NCI-H748 (cell line): ENCODE data around the gene NT5M.
"Not testable (repeated sequence)": the region's sequence is repeated elsewhere in the genome, so short reads cannot be mapped to it uniquely, and the experiment has no call there.

Experiments used
- DNase-seq: peaks from one replicate; lab custom pipeline; 2025; ENCODE audit not compliant: unreplicated experiment; lab: John Stamatoyannopoulos, UW

Gene NT5M

DNA sequence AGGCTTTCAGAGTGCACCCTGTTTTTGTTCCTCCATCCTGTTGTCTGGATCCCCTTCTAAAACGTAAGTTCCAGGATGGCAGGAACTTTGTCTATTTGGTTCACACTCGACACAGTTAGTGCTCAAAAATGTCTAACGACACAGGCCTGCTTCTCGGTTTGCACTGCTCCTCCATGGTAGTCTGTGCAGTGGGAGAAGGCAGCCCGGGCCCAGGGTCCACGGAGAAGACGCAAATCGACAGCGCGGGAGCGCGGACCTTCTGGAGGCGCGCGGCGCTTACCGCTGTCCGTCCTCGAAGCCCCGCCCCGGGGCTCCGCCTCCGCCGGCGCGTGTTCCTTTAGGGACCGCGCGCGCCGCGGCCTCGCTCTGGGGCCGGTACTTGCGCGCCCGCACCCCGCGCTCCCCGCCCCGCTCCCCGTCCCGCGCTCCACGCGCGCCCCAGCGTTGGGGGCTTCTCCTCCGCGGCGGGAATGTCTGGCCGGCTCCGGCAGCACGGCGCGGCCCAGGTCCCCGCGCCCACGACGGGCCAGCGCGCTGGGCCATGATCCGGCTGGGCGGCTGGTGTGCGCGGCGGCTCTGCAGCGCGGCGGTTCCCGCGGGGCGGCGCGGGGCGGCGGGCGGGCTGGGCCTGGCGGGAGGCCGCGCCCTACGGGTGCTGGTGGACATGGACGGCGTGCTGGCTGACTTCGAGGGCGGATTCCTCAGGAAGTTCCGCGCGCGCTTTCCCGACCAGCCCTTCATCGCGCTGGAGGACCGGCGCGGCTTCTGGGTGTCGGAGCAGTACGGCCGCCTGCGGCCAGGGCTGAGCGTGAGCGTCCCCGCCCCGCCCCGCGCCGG, at the start of gene NT5M:
TSS of gene NT5M (plus strand) at position 364 of the 837 bp plus-strand sequence. CDS start at position 542, 178 bp downstream.
- peak; percentile 97 for DNase-seq

DNA sequence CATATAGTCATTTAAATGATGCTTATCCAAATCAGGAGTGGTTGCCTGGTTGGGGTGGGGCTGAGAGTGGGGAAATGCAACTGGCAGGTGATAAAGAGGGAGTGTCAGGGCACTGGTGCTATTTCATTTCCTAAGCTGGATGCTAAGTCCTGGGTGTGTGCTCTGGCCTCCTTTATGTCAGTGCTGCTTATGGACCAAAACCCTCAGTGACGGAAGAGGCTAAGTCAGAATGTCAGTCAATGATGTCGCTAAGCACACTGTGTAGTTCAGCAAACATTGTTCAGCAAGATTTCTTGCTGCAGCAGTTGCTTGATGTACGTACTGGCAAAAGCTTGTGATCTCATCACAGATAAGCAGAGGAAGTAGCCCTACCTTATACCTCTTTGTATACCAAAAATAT, 49.8 kb upstream of the NT5M start:
- DNase-seq, result no peak

DNA sequence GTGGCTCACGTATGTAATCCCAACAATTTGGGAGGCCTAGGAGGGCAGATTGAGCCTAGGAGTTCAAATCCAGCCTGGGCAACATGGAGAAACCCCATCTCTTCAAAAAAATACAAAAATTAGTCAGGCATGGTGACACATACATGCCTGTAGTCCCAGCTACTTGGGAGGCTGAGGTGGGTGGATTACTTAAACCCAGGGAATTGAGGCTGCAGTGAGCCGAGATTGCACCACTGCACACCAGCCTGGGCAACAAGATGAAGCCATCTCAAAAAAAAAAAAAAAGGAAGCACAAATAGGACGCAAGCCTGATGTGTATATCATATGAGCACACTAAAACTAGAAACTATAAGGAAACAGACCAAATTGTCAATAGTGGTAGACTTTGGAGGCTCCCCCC, 49.1 kb upstream of the NT5M start:
- no peak for DNase-seq

DNA sequence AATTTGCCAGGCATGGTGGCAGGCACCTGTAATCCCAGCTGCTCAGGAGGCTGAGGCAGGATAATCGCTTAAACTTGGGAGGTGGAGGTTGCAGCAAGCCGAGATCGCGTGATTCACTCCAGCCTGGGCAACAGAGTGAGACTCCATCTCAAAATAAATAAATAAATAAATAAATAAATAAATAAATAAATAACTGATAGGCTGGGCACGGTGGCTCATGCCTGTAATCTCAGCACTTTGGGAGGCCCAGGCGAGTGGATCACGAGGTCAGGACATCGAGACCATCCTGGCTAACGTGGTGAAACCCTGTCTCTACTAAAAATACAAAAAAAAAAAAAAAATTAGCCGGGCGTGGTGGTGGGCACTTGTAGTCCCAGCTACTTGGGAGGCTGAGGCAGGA, 47.5 kb upstream of the NT5M start:
- DNase-seq, result not testable (repeated sequence)

DNA sequence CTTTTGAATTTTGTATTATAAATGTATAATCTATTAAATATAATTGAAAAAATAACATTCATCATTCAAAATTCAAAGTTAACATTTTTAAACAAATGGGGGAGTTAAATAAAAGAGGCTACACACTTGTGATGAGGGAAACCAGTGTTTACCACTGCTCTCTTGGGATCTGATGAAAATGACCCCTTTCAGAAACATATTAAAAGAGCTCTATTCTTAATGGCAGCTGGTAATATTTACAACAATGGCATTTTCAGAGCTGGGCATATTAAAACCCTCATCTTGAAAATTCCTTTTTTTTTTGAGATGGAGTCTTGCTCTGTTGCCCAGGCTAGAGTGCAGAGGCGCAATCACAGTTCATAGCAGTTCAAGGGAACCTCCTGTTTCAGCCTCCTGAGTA, 46.9 kb upstream of the NT5M start:
- no peak for DNase-seq

DNA sequence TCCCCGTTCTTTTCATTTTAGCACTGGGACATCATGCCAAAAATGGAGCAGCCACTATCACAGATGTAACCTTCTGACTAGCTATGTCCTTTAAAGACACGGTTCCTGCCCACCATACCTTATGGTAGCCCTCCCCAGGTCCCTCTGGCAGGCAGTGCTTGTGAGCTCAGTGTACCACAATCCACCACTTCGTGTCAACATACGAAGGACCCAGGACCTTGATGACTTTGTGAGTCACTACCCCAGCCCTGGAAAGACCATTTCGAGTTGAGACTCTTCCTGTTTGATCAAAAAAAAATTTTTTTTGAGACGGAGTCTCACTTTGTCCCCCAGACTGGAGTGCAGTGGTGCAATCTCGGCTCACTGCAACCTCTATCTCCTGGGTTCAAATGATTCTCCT, 45.2 kb upstream of the NT5M start:
- DNase-seq, result no peak

DNA sequence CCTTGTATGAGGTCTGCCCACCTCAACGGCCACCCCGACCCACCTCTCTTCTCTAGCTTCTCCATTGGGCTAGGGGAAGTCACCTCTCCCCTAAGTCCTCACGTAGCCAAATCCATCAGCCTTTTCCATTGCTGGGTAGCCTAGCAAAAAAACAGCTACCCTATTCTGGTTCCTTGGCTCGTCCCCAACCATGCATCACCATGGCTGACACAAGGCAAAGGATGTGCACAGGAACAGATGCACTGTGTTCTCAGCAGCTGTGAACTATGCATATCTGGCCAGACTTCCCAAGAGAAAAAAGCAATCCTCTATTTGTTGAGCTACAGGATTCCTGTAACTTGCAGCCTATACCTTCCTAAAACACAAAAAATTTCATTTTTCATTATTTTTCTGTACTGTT, 44.2 kb upstream of the NT5M start:
- no peak for DNase-seq

DNA sequence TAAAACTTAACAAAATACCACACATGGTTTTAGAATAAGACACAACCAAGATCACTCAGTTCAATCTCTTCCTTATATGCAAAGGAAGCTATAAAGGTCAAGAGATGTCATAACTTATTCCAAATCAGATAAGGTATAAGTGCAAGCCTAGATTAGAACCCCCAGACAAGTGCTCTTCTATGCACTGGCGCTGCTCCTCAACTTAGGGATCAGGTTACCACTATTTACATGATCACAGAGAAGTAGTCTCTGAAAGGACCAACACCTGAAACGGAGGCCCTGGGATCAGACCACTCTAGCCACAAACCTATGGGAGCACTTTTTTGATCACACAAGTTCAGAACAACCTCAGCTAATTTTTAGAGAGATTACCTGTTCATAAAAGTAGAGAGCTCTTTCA, 38.7 kb upstream of the NT5M start:
- DNase-seq, result no peak

DNA sequence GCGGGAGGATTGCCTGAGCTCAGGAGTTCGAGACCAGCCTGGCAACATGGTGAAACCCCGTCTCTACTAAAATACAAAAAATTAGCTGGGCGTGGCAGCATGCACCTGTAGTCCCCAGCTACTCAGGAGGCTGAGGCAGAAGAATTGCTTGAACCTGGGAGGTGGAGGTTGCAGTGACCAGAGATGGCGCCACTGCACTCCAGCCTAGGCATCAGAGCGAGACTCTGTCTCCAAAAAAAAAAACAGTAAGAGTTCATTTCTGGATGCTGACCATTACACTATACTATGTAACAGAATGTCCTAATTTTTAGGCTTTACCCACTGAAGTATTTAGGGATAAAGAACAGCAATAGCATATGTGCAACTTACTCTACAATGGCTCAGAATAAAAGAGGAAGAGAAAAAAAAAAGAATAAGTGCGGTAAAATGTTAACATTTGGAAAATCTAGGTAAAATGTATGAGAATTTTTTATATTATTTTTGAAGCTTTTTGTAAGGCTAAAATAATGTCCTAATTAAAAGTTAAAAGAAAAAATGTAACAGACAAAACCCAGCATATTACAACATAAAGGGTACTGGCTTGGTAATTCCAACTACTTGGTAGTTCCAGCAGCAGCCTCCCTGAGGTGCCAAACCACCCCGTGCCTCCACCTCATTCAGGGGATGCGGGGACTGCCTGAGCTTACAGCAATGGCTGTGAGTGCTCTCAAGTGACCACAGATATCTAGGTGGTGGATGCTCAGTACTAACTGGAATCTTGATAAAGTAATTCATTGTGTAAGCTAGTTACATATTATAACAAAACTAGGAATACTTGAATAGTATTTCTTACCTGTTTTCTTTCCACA, 33.0 kb upstream of the NT5M start:
- DNase-seq, result no peak

DNA sequence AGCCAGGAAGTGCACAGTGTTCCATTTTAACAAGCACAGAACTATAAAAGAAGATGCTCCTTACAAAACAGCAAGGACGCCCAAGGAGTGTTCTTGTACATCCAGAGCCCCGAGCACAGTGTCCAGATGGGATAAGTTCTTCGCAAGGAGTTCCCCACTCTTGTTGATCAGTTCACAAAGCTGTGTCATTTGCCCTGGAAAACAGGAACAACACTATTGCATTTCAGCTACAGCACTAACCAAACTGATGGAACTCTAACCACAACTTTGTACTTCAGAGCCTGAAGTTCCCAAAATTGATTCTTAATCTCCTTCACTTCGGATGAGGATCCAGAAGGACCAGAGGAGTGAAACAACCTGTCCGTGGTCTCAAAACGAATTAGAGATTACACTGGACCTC, 27.2 kb upstream of the NT5M start:
- DNase-seq, result no peak

DNA sequence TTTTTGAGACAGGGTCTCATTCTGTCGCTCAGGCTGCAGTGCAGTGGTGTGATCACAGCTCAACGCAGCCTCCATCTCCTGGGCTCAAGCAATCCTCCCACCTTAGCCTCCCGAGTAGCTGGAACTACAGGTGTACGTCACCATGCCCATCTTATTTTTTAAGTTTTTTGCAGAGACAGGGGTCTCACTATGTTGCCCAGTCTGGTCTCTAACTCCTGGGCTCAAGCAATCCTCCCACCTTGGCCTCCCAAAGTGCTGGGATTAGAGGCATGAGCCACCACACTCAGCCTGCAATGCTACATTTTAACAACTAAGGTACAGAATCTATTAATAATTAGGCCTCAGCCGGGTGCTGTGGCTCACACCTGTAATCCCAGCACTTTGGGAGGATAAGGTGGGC, 25.7 kb upstream of the NT5M start:
- DNase-seq, result not testable (repeated sequence)

DNA sequence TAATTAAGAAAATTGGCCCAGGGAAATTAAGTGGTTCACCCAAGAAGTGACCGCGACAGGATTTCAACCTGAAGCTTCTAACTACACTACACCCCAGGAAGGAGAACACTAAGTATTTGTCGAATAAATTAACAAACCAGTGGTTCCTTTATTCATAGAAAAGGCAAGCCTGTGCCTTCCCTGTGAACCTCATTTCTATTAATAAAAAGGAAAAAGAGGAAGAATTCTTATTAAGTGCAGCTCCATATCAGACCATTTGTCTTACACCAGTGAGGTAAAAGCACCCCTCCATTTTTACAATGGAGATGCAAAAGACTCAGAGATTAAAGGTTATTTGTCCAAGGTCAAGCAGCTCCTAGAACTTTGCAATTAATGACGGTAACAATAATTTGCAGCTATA, 23.9 kb upstream of the NT5M start:
- DNase-seq, result no peak

DNA sequence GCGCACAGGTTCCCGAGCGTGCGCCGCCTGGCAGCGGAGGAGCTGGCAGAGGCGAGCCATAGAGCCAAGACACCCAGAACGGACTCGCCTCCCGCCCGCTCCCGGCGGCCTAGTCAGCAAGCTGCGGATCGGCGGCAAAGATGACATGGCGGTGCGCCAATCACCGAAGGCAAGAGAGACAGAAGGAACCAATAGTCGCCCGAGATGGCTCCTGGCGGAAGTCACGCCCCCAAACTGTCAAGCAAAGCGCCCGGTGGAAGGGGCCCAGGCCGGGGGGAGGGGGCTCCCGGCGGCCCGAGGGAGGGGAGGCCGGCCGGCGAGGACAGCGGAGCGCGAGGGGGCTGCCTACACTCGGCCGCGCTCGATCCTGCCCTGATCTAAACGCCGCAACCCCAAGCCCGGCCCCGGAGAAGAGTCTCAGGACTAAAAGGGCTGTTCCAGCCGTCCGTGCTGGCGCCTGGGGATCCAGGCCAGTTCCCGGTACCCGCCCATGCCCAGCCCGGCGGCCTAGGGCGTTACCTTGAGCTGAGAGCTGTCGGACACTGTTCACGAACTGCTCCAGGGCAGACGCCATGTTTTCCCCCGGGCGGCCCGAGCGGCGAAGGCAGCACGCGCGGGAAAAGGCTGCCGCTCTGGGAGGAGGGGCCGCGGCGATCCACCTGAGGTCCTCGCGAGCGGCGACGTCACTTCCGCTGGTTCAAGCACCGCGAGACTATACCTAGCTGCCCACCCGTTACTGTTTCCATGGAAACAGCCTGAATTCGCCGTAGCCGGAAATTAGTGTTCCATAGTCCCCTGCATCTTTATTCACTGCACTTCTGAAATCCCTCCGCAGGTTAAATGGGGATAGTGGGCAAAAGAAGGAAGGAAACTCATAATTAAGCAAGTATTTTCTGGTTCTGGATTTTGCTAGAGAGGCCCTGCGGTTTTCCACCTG, 22.3 kb upstream of the NT5M start, which contains the start of gene COPS3:
TSS of gene COPS3 (minus strand) at position 634 of the 937 bp plus-strand sequence. CDS start at position 574, 60 bp downstream.
- DNase-seq, result peak; percentile 100

DNA sequence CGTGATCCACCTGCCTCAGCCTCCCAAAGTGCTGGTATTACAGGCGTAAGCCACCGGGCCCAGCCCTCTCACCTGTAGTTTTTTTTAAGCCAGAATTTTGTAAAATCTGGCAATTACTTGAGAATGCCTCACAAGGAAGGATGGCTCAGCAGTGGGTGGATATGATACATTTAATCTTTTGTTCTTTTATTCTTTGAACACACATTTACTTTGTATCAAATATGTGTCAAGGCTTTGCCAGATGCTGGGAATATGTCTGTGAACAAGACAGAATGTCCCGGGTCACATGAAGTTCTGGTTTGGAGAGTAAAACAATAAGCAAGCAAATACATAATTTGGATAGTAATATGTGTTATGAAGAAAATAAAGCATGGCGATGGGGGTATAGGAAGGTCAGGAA, 17.2 kb upstream of the NT5M start:
- no peak for DNase-seq

DNA sequence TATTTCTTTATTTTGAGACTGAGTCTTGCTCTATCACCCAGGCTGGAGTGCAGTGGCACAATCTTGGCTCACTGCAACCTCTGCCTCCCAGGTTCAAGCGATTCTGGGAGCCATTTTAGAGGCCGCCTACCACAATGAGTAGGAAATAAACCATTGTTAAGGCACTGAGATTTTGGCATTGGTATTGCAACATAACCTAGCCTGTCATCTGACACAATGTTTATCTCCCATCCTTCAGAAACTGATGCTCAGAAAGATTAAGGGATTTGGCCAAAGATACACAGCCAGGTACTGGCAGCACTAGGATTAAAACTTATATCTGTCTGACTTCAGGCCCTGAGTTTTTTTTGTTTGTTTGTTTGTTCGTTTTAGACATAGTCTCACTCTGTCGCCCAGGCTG, 14.1 kb upstream of the NT5M start:
- DNase-seq, result no peak

DNA sequence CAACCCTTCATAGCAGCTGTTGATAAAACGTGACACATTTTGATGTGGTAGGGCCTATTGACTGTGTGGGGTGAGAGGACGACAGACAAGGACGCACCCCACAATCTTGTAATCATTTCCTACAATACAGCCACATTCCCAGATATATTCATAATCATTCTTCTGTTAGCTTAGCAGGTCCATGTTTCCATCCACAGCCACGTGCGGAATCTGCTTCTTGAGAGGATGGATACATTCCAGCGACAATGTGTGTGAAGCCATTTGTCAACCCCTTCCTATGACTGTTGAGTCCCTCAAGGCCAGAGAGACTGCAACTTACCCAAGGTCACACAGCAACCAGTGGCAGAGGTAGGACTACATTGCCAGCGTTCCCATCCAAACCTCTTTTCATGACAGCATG, 13.5 kb upstream of the NT5M start:
- no peak for DNase-seq

DNA sequence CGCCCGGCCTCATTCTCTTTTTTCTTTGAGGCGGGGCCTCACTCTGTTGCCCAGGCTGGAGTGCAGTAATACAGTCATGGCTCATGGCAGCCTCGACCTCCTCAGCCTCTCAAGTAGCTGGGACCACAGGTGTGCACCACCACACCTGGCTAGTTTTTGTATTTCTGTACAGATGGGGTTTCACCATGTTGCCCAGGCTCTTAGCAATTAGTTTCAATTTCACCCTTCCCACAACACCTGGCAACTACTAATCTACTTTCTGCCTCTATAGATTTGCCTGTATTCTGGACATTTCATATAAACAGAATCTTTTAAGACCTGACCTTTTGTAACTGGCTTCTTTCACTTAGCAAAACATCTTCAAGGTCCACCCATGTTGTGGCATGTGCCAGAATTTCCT, 8.0 kb upstream of the NT5M start:
- DNase-seq, result no peak

DNA sequence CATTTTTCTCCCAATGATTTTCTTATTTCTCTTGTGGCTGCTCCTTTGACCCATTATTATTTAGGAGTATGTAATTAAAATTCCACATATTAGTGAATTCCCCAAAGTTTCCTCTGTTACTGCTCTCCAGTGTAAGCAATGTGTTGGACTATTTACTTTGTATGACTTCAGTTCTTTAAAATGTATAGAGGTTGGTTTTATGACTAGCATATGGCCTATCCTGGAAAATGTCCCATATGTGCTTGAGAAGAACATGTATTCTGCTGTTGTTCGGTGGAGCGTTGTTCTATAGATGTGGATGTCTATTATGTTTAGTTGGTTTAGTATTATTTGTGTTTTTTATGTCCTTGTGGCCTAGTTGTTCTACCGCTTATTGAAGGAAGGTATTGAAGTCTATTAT, 6.0 kb upstream of the NT5M start:
- DNase-seq, result no peak

DNA sequence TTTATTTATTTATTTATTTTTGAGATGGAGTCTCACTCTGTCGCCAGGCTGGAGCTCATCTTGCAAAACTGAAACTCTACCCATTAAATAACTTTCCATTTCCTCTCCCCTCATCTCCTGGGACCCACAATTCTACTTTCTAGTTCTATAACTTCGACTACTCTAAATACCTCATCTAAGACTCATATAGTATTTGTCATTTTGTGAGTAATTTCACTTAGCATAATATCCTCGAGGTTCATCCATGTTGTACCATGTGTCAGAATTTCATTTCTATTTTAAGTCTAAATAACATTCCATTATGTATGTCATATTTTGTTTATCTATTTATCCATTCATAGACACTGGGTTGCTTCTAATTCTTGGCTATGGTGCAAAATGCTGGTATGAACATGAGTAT, 5.1 kb upstream of the NT5M start:
- no peak for DNase-seq

DNA sequence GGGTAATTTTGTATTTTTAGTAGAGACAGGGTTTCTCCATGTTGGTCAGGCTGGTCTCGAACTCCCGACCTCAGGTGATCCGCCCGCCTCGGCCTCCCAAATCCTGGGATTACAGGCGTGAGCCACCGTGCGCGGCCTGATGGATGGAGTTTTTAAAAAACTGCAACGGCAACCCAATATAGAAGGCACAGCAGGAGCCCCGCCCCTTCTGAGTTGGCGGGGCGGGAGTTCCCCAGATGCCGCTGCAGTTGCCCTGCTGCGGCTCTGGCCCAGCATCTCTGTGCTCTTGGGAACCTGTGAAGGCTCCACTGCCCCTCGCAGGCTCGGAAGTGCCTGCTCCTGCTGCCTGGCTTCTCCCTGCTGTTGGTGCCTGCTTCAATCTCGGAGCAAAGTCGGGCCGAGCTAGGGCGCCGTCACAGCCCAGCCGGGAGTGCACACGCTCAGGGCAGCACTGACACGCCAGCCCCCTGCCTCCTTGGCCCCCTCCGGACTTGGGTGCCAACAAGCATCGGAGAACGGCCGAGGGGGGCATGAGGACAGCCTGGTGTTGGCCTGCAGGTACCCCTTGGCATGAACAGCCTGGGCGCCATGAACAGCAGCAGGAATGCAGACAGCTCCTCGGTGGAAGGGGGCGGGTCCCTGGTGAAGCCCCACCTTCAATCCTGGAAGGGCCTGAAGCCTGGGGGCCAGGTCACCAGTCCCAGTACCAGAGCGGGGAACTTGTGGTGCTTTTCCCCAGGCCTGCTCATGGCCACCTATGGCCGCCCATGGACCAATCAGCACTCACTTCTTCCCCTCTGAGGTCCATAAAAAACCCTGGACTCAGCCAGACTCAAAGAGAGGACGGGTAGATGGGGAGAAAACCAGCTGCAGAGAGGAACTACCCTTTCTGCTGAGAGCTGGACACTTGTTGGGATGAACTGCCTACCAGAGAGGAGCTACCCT, 2.3 kb upstream of the NT5M start:
- peak; percentile 25 for DNase-seq
